GM18907 (cell line): Measurements from ENCODE around the gene CNTN5.
A peak's percentile ranks its signal among the peaks of the same experiment; 100 is the strongest.
"Not testable (repeated sequence)": the region's sequence is repeated elsewhere in the genome, so short reads cannot be mapped to it uniquely, and the experiment has no call there.

ENCODE experiments used
- ATAC-seq: cut with Tn5 transposase; IDR thresholded peaks from one replicate; pipeline ENCODE4 v1.9.1; 2021; ENCODE audit warnings: mild to moderate bottlenecking, moderate library complexity; ENCODE audit not compliant: unreplicated experiment

Gene CNTN5

DNA sequence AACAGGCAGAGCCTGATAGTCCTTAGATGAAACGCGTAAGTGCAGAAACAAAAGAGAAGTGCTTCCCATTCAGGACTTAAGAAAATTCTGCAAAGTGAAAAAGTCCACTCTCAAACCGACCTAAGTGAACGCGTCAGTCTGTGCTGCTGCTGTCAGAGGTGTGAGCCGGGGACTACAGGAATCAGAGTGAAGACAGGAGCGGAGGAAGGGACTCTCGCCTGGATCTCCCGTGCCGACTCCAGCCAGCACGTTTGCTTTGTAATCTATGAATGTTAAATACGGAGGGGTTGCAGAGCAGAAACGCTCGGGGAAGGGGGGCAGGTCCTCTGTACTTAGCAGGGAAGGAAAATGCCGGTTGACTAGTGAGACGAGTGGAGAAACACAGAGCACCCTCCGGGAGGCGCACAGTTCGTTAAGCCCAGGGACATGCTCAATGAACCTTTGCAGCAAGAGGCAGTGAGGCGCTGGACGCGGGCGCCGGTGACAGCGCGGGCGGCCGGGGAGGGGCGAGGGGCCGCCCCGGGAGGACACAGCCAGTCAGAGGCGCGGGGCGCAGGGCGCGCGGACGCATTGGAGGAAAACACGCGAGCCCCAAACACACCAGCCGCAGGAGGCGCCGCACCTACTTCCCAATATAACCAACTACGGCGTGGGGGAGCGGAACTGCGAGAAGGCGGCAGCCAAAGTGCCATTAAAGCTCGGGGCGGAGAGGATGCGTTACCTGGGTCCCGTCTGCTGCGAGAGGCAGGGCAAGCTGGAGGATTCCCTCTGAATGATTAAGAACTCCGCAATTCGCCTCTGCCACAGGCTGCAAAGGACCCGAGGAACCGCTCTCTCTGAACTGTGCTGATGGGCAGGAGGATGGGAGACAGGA lies at the start of gene CNTN5:
Gene CNTN5 (plus strand): TSS at position 598 of the 874 bp plus-strand sequence.
- peak; percentile 60 for ATAC-seq

GRCh38 chr11:98979205-98979604 lies 41.5 kb upstream of the CNTN5 start:
- no peak for ATAC-seq

DNA sequence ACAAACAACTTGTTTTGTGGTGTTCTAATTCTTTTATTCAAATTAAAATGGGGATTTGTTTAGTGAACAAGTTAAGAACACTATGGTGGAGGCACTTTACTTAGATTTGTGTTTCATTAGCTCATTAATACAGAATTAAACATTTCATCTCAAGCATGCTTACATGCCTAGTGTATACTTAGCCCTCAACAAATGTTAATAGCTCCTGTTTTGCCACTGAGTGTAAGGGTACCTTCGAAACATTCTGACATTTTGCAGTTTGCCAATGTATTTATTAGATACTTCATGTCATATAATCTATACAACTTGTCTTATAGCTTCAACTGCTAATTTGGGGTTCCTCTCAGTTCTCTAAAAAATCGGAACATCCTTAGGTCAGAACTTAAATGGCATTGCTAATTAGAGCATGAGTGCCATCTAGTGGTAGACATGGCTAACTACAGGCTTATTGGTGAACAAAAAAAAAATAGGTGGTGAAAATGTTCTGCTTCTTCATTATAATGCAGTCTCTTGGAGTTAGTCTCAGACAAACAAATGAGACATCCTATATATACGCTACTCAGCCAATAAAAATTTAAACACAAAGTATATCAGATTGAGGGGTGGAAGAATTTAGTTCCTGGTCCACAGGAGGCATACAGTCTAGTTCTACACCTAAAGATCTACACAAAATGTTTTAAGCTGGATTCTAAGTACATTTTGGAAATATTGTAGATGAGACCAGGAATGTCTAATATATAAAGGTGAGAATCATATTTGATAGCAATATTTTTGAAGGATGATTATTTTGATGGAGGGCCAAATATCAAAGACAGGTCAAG lies 4.9 kb upstream of the CNTN5 start:
- ATAC-seq, result peak; percentile 64

DNA sequence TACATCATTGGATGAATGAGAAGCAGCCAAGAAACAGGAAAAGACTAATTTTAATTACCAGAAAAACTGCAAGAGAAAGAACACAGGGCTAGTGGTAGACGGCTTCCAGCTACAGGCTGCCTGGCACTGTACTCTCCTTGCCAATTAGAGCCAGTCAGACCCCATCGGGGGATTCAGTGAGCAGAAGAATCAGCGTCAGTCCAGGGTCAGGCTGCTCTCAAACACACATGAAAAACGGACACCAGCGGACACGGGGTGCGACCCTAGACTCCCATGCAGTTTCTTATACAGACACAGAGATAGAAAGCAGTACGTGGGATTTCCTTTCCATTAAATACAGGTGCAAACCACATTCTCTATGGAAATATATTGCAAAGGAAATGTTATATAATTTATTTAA lies 1.1 kb upstream of the CNTN5 start:
- ATAC-seq, result no peak

GRCh38 chr11:99037057-99037456 lies 16.3 kb downstream of the CNTN5 start:
- no peak for ATAC-seq

DNA sequence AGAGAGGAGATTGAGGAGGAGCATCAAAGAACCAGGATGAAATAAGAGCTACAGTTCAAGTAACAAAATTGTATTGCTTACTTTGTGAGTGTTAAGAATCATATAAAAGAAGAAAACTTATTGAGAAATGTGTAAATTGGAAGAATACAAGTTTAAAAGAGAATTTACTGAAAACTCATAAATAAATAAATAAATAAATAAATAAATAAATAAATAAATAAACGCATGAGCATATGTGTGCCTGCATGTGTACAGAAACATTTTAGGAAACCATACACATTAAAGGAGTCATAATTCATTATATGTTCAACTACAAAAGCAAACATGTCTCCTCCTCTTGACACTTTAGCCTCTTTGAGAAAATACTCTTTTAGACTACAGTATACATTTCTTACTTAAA lies 42.6 kb downstream of the CNTN5 start:
- ATAC-seq, result no peak

DNA sequence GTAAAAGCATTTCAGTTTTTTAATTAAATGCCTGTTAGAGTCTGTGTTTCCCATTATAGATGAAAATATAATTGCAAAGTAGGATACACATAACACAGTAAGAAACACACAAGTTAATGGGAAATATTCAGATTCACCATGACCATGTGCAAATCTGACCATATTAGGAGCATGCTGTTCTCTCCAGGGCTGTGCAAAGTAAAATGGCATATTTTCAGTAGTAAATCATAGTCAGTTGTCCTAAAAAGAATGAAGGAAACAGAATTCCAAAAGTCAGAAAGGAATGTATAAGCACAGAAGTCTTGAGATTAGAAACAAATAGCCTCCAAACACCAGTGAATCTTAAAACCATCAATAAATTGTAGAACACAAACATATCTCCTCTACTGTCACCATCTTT lies 44.4 kb downstream of the CNTN5 start:
- no peak for ATAC-seq

GRCh38 chr11:99066618-99067317 lies 46.0 kb downstream of the CNTN5 start:
- ATAC-seq, result no peak

GRCh38 chr11:99068832-99069231 lies 48.1 kb downstream of the CNTN5 start:
- peak; percentile 53 for ATAC-seq

DNA sequence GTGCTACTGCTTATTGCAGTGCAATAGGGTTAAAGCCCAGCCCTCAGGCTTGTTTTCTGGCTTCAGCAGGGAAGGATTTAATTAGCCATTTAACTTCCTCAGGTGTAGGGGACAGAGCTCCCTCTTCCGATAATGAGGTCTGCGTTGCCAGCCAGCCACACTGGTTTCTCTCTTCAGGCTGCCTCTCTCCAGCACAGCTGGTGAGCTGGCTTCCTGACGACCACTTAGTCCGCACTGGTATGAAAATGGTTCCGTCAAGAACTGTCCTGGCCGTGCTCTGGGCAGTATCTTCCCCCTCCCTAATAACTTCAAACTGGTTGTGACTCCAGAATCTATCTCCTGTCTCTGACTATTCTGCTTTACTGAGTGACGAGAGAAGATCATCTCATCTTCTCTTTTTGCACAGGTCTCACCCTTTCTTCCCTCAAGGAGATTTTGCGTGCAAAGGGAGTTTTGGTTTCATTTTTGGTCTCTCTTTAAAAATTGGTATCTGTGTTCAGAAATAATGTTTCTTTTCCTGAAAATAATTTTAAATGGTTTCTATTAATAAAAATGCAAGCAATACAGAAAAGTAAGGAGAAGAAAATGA lies 49.2 kb downstream of the CNTN5 start:
- ATAC-seq, result peak; percentile 85

- no peak for ATAC-seq
These were observed 58.8 kb downstream of the CNTN5 start for GRCh38 chr11:99079576-99079975.

- no peak for ATAC-seq
These were observed 59.4 kb downstream of the CNTN5 start for GRCh38 chr11:99080154-99080553.

DNA sequence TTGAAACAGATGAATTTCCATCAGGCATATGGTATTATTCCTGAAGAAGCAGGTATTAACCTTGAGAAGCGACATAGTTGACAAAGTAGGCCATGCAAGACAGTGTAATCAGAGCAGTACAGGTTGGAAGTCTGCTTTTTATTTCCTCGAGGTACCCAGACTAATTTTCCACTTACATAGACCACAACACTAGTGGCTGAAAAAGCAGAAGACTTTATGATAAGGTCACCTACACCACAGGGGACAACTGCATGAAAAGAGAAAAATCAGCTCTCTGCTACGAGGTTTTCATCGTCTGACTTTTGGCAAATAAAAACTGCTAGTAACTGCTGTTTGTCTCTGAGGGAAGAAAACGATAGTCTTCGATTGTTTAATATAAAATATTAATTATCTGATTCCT lies 77.5 kb downstream of the CNTN5 start:
- no peak for ATAC-seq

DNA sequence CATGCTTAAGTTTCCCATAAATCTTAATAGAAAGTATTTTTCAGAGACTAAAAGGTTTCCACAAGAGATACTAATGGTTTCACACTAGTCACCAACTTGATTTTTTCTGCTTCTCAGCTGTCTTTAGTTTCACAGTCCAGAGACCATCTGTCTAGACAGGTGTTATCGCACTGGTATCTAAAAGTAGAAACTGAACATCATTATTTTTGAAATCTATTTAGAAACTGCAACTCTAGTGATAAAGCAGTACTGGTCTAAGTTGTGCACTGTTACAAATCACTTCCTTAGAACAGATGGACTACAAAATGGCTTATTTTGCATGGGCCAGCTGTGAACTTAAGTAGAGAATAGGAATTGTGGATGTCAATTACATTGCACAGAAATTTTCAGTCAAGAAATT lies 78.0 kb downstream of the CNTN5 start:
- ATAC-seq, result peak; percentile 91

GRCh38 chr11:99117603-99118002 lies 96.9 kb downstream of the CNTN5 start:
- no peak for ATAC-seq

DNA sequence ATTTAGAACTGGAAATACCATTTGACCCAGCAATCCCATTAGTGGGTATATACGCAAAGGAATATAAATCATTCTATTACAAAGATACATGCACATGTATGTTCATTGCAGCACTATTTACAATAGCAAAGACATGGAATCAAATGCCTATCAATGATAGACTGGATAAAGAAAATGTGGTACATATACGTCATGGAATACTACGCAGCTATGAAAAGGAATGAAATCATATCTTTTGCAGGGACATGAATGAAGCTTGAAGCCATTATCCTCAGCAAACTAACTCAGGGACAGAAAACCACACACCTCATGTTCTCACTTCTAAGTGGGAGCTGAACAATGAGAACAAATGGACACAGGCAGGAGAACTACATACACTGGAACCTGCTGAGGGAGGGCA lies 113.1 kb downstream of the CNTN5 start:
- ATAC-seq, result not testable (repeated sequence)

DNA sequence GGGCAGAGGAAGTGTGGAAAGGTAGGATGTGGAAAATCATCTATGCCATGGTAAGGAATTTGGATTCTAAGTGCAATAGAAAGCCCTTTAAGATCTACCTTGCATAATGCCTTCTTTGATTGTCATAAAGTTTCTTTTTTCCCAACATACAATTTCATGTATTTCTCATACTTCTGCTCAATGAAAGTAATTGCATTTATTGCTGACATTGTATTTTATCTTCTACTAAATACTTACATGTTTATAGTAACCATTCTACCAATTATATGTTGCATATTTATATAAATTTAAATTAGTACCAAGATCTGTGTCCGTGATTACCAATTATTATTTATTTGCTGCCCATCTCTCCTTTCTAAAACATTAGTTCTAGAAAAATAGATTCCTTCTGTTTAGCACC lies 114.8 kb downstream of the CNTN5 start:
- no peak for ATAC-seq

DNA sequence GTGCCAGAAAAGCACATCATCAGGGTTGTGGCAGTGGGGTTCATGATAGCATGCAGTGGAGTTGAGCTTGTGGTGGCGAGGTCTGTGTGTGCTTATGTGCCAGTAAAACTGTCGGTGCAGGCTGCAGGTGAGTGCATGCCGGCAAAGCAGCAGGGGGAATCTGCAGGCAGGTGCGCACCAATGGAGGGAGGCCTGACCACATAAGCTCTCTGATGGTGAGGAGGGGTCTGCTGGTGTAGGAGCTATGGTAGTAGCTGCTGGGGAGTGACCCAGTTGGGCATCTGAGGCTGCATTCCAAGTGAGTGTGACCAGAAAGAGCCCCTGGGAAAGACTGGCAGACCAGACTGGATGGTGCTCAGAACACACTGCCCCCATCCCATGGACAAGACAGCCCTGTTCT lies 121.5 kb downstream of the CNTN5 start:
- no peak for ATAC-seq

- no peak for ATAC-seq
These were observed 127.6 kb downstream of the CNTN5 start for GRCh38 chr11:99148352-99148751.

GRCh38 chr11:99154277-99154676 lies 133.5 kb downstream of the CNTN5 start:
- ATAC-seq, result no peak

DNA sequence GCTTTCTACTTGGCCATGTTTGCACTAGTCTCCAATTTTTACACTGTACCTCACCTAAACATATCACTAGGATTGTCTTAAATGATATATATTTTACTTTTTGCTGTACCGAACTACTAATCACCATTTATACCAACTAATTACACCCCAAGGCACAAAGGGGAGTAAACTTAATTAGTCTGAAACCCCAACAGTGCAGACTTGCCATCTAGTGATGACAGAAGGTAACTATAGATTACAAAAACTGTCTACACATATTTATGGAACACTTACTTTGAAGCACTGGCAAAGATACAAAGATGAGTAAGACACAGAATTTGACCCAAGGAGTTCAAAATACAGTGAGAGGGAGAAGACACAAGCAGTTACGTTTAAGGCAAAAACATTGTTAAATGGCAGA lies 139.7 kb downstream of the CNTN5 start:
- ATAC-seq, result no peak
